ENCODE results near the gene THAP10.

THAP10 gene

GRCh38 chr15:70923311-70924080 is 31.3 kb upstream of the THAP10 start:
- no peak for TF ChIP-seq CTCF (IDR thresholded peaks at IDR 0.05; ENCODE audit: borderline replicate concordance, control extremely low read depth, extremely low read depth, insufficient read depth, missing control alignments)
- no peak for DNase-seq (ENCODE audit: low spot score)
- in situ Hi-C loops (cut with MboI; ENCODE audit: low sequenced_read_pairs, unreplicated experiment), result no loop called here

- DNase-seq (ENCODE audit: low spot score), result no peak
- in situ Hi-C loops (cut with MboI; ENCODE audit: low sequenced_read_pairs, unreplicated experiment), result no loop called here
- TF ChIP-seq CTCF (IDR thresholded peaks at IDR 0.05; ENCODE audit: borderline replicate concordance, control extremely low read depth, extremely low read depth, insufficient read depth, missing control alignments), result no peak
Measured at GRCh38 chr15:70922119-70922518, 29.9 kb upstream of the THAP10 start.

- DNase-seq (ENCODE audit: low spot score), result peak; percentile 20
- TF ChIP-seq CTCF (IDR thresholded peaks at IDR 0.05; ENCODE audit: borderline replicate concordance, control extremely low read depth, extremely low read depth, insufficient read depth, missing control alignments), result no peak
- in situ Hi-C loops (cut with MboI; ENCODE audit: low sequenced_read_pairs, unreplicated experiment), result no loop called here
Measured at GRCh38 chr15:70920981-70921696, 28.9 kb upstream of the THAP10 start.

GRCh38 chr15:70917955-70918354 is 25.7 kb upstream of the THAP10 start:
- no peak for DNase-seq (ENCODE audit: low spot score)
- in situ Hi-C loops (cut with MboI; ENCODE audit: low sequenced_read_pairs, unreplicated experiment), result no loop called here
- no peak for TF ChIP-seq CTCF (IDR thresholded peaks at IDR 0.05; ENCODE audit: borderline replicate concordance, control extremely low read depth, extremely low read depth, insufficient read depth, missing control alignments)

- in situ Hi-C loops (cut with MboI; ENCODE audit: low sequenced_read_pairs, unreplicated experiment), result no loop called here
- DNase-seq (ENCODE audit: low spot score), result no peak
- TF ChIP-seq CTCF (IDR thresholded peaks at IDR 0.05; ENCODE audit: borderline replicate concordance, control extremely low read depth, extremely low read depth, insufficient read depth, missing control alignments), result no peak
Measured at GRCh38 chr15:70916531-70916930, 24.3 kb upstream of the THAP10 start.

- no peak for DNase-seq (ENCODE audit: low spot score)
- no peak for TF ChIP-seq CTCF (IDR thresholded peaks at IDR 0.05; ENCODE audit: borderline replicate concordance, control extremely low read depth, extremely low read depth, insufficient read depth, missing control alignments)
- in situ Hi-C loops (cut with MboI; ENCODE audit: low sequenced_read_pairs, unreplicated experiment), result no loop called here
Measured at GRCh38 chr15:70912187-70912586, 20.0 kb upstream of the THAP10 start.

All from GM13976 (cell line).